B cell (primary cell): ENCODE measurements around the gene CFAP251. TPM values are rescaled to one million over a fixed set of nuclear protein-coding genes. Genes with fewer than 3 reads are reported as not detected.
A peak's percentile ranks its signal among the peaks of the same experiment; 100 is the strongest.

Experiments used
- ATAC-seq: fragments of 200-7000 bp; cut with Tn5 transposase; one replicate; pipeline ENCODE4 v1.10.0; 2021; ENCODE audit warnings: low read depth, mild to moderate bottlenecking, moderate number of reproducible peaks, moderate library complexity
- CTCF ChIA-PET: fragments of 350-600 bp; sonication (Branson Sonifier 250); formaldehyde crosslinking; loops from one replicate; lab custom pipeline; 2021; ENCODE audit warnings: antibody characterized with exemption, inconsistent platforms; lab: Charles Lee
- POLR2A ChIA-PET: fragments of 350-600 bp; sonication (Branson Sonifier 250); formaldehyde crosslinking; loops from one replicate; lab custom pipeline; 2021; ENCODE audit warnings: antibody characterized with exemption; lab: Charles Lee
- DNase-seq: peaks from one replicate; pipeline ENCODE4 v3.0.0; 2013
- H2AFZ ChIP-seq: 2 replicates; pipeline ENCODE4 v1.6.1; 2012; ENCODE audit warnings: mild to moderate bottlenecking, low read depth, low read length; ENCODE audit not compliant: insufficient read depth, poor library complexity, severe bottlenecking
- H3K27ac ChIP-seq, 2 donors: 1 replicate in 1 of 2; 2 replicates in 1 of 2; pipeline ENCODE4 v1.5.1; 2012 to 2013; ENCODE audit warnings: low read length in 2 of 2, mild to moderate bottlenecking in 2 of 2, moderate library complexity in 1 of 2
- H3K27me3 ChIP-seq, 4 experiments: fragments of 200-600 bp in 1 of 4; sonication (generic) in 1 of 4; replicated peaks in 1 of 4; 1 replicate in 2 of 4; 2 replicates in 2 of 4; pipeline versions ENCODE4 v1.6.1 to v1.7.0; 2013 to 2016; ENCODE audit warnings: low read length in 3 of 4, mild to moderate bottlenecking in 2 of 4, mixed read lengths in 1 of 4, moderate library complexity in 1 of 4; ENCODE audit not compliant: insufficient read depth in 4 of 4, control insufficient read depth in 3 of 4; ENCODE audit errors: control extremely low read depth in 1 of 4
- H3K36me3 ChIP-seq, 2 experiments: replicated peaks in 1 of 2; 1 replicate in 1 of 2; 2 replicates in 1 of 2; pipeline versions ENCODE4 v1.6.1 to v1.7.1; 2013; ENCODE audit warnings: low read length in 1 of 2; ENCODE audit not compliant: insufficient read depth in 2 of 2, control insufficient read depth in 1 of 2; ENCODE audit errors: control extremely low read depth in 1 of 2, extremely low read depth in 1 of 2
- H3K4me1 ChIP-seq, 2 donors: fragments of 200-600 bp in 1 of 2; sonication (generic) in 1 of 2; 1 replicate in 1 of 2; 2 replicates in 1 of 2; pipeline versions ENCODE4 v1.5.1 to v1.6.1; 2013 to 2017; ENCODE audit warnings: low read length in 2 of 2; ENCODE audit not compliant: control insufficient read depth in 2 of 2, insufficient read depth in 2 of 2
- H3K4me2 ChIP-seq: replicated peaks from 2 replicates; pipeline ENCODE3; 2012; ENCODE audit warnings: mild to moderate bottlenecking, low read depth, low read length; ENCODE audit not compliant: poor library complexity, severe bottlenecking
- H3K4me3 ChIP-seq, 5 experiments: fragments of 200-600 bp in 1 of 5; sonication (generic) in 1 of 5; 1 replicate in 3 of 5; 2 replicates in 2 of 5; pipeline versions ENCODE4 v1.5.1 to v1.7.0; 2011 to 2016; ENCODE audit warnings: low read length in 4 of 5, mild to moderate bottlenecking in 4 of 5, low read depth in 2 of 5, control low read depth in 1 of 5, moderate library complexity in 1 of 5; ENCODE audit not compliant: insufficient read depth in 1 of 5; ENCODE audit errors: control extremely low read depth in 1 of 5, extremely low read depth in 1 of 5
- H3K79me2 ChIP-seq: fragments of 200-600 bp; sonication (generic); one replicate; pipeline ENCODE4 v1.6.0; 2016; ENCODE audit warnings: low read length; ENCODE audit not compliant: control insufficient read depth, insufficient read depth
- H3K9ac ChIP-seq: fragments of 200-600 bp; sonication (generic); 2 replicates; pipeline ENCODE4 v1.6.1; 2017; ENCODE audit warnings: mild to moderate bottlenecking, low read length, moderate library complexity
- H3K9me3 ChIP-seq, 3 donors: one replicate each; pipeline versions ENCODE4 v1.6.1 to v1.7.1; 2013; ENCODE audit warnings: low read length in 2 of 3; ENCODE audit not compliant: control insufficient read depth in 2 of 3, insufficient read depth in 1 of 3; ENCODE audit errors: control extremely low read depth in 1 of 3
- H4K20me1 ChIP-seq: 2 replicates; pipeline ENCODE4 v1.6.0; 2012; ENCODE audit warnings: mild to moderate bottlenecking, low read length; ENCODE audit not compliant: insufficient read depth, control insufficient read depth, poor library complexity, severe bottlenecking
- H3K27ac Mint-ChIP-seq: one replicate; pipeline ENCODE4 v1.8.0; 2021; ENCODE audit warnings: mixed read lengths
- H3K27me3 Mint-ChIP-seq: one replicate; pipeline ENCODE4 v1.8.0; 2021; ENCODE audit warnings: mixed read lengths
- H3K4me1 Mint-ChIP-seq: one replicate; pipeline ENCODE4 v1.8.0; 2021; ENCODE audit warnings: mixed read lengths
- H3K4me3 Mint-ChIP-seq: one replicate; pipeline ENCODE4 v1.8.0; 2021; ENCODE audit warnings: mixed read lengths
- H3K9me3 Mint-ChIP-seq: one replicate; pipeline ENCODE4 v1.8.0; 2022; ENCODE audit warnings: mixed read lengths; ENCODE audit not compliant: insufficient read depth
- CTCF ChIP-seq: fragments of 200-600 bp; IDR thresholded peaks from one replicate; pipeline ENCODE4 v1.8.0; 2022; ENCODE audit warnings: antibody characterized with exemption, mild to moderate bottlenecking
- EZH2 ChIP-seq: IDR thresholded peaks from 2 replicates; pipeline ENCODE4 v1.6.1; 2012; ENCODE audit warnings: borderline replicate concordance, low read depth, mild to moderate bottlenecking, moderate library complexity, low read length; ENCODE audit not compliant: insufficient read depth, poor library complexity, severe bottlenecking
- WGBS: methylation state at CpG from one replicate; pipeline ENCODE4 v1.1.5; 2013; ENCODE audit warnings: missing lambda C conversion rate; ENCODE audit not compliant: insufficient coverage; 5-methylcytosine and 5-hydroxymethylcytosine counted together
- intact Hi-C: fragments of 100-400 bp; cut with micrococcal nuclease; formaldehyde crosslinking; loops from one replicate; pipeline ENCODE4 v1.10.0; 2022
- polyA plus RNA-seq: library from polyadenylated mRNA; depleted of rRNA; stranded (reverse); fragments of >200 nt; gene quantifications from 2 replicates; pipeline ENCODE4 v1.2.3, GENCODE V29; 2012
- total RNA-seq, 2 donors: library from RNA; stranded (reverse); fragments of 120-200 nt in 1 of 2; gene quantifications; 1 replicate in 1 of 2; 2 replicates in 1 of 2; pipeline versions ENCODE4 v1.2.3 to v1.2.4, GENCODE V29; 2013 to 2022

CFAP251 gene
- total and polyA plus RNA-seq, 2 donors (not counting 1 experiment from before 2014, with no cell fraction given) = 0.22 to 1.6 TPM

GRCh38 chr12:122003651-122004611 lies 85.5 kb downstream of the CFAP251 start:
- Histone ChIP-seq H2AFZ (peak overlapping the region; percentile 54), H3K79me2 (peaks cover 12% of the 10 kb centered on the region), H4K20me1 (no peaks in the 10 kb centered on the region), H3K27me3 (no peaks in the 10 kb centered on the region), H3K27ac (peak overlapping the region; percentile 77 to 80), H3K9ac (peak overlapping the region; percentile 58), H3K36me3 (no peaks in the 10 kb centered on the region), H3K4me1 (peaks cover 68 to 75% of the 10 kb centered on the region in 2 donors), H3K9me3 (peaks cover 0 to 9% (median 5%) of the 10 kb centered on the region in 3 donors), H3K4me3 (peak overlapping the region in 2 of 5 experiments; percentile 26 to 44), H3K4me2 (peak overlapping the region; percentile 80)
- no peaks in the 10 kb centered on the region for H3K9me3 Mint-ChIP-seq
- WGBS = 17% methylated on average over 20 of the region's 28 CpGs
- POLR2A ChIA-PET = interaction anchor here (0.6 to 4.8 kb wide), 10 partner anchors 9 to 235 kb away, joined by 3 to 48 read pairs (median 4); partner anchors contain the start of gene BCL7A
- peak overlapping the region; percentile 79 for H3K4me3 Mint-ChIP-seq
- H3K27me3 Mint-ChIP-seq = no peaks in the 10 kb centered on the region
- DNase-seq (peak; percentile 89), ATAC-seq (peak; percentile 87)
- TF ChIP-seq CTCF = no peak
- no peak for TF ChIP-seq EZH2
- CTCF ChIA-PET = interaction anchor here (0.8 to 3.4 kb wide), 11 partner anchors 12 to 210 kb away, joined by 3 to 24 read pairs (median 4); partner anchors contain the start of genes BCL7A, CFAP251 and RHOF
- H3K4me1 Mint-ChIP-seq = peaks cover 75% of the 10 kb centered on the region
- H3K27ac Mint-ChIP-seq = peak overlapping the region; percentile 93
- intact Hi-C loops = loop anchor here (1.0 kb wide), 4 partner anchors 12 to 86 kb away; partner anchors contain the start of gene CFAP251
